NCI-H1694 treated with DMSO at 0.1 percent for 48 hours (cell line): ENCODE measurements around the gene NFE2L1.
"Not testable (repeated sequence)": the region's sequence is repeated elsewhere in the genome, so short reads cannot be mapped to it uniquely, and the experiment has no call there.

Experiments
- DNase-seq: peaks from one replicate; lab custom pipeline; 2025; lab: John Stamatoyannopoulos, UW

NFE2L1 gene

GRCh38 chr17:48047741-48048383, at the start of gene NFE2L1:
TSS of gene NFE2L1 (plus strand) at chr17:48048359. CDS start at chr17:48051119, 2,760 bp downstream.
- DNase-seq, result peak; percentile 99

DNA sequence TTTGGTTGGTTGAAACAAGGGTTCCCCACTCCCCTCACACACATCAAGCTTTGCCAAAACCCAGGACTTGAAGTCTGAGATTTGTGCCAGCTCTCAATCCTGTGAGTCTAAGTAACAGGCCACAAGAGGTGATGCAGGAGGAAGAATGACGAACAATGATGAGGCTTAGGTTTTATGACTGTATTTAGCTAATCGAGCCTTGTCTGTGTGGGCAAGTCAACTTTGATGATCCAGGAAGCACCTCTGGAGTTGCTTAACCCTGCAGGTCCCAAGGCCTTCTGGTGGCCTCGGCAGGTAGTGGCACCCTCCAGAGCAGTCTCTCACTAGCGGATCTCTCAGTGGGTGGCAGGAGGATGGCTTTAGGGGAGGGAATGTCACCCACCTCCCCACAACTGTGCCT, 48.6 kb upstream of the NFE2L1 start:
- no peak for DNase-seq

DNA sequence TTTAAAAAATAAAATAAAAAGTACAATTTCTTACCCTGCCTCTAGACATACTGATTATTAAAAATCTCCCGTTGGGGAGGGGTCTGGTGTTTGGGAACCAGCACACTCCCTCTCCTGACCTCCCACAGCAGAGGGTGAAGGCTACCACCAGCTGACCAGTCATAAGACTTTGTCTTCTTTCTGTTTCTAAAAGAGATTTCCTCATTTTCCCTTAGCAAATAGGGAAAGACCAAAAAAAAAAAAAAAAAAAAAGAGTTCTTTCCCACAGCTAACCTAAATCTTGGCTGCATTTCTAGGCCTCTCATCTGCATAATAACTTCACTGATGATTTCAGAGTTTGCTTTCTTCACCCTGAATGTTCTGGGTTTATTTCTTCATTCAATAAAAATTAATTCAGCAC, 47.0 kb upstream of the NFE2L1 start:
- DNase-seq, result no peak

DNA sequence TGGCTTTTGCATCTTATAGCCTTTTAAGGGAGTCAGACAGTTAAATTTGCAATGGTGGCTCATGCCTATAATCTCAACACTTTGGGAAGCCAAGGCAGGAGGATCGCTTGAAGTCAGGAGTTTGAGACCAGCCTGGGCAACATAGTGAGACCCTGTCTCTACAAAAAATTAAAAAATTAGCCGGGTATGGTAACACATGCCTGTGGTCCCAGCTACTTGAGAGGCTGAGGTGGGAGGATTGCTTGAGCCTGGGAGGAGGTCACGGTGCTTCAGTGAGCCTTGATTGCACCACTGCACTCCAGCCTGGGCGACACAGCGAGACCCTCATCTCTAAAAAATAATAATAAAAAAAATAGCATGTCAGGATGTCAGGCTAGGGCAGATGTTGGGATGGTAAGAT, 46.5 kb upstream of the NFE2L1 start:
- not testable (repeated sequence) for DNase-seq

DNA sequence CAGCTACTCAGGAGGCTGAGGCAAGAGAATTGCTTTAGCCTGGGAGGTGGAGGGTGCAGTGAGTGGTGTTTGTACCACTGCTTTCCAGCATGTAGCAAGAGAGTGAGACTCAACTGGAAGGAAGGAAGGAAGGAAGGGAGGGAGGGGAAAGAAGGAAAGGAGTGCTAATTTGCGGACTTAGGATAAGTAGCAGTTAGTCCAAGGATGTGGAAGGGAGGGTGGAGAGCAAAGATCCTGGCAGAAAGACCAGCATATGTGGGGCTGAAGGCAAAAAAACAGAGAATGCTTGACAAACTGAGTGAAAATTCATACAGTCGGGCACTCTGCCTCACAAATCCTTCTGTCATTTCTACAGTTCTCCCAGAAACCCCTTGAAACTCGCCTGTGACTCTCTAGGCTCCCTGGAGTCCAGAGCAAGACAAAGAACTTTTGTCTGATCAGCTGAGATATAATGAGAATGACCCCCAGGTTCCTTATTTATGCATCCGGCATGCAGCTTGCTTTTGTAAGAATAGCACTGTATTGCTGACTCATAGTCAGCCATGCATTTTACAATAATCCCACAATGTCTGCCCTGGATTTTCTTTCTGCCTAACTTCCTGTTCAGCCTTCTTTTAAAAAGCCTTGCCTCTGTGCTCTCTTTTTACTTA, 45.8 kb upstream of the NFE2L1 start:
- DNase-seq, result peak; percentile 76

GRCh38 chr17:48002916-48003416, 45.2 kb upstream of the NFE2L1 start:
- DNase-seq, result peak; percentile 97

GRCh38 chr17:48003417-48004151, 44.6 kb upstream of the NFE2L1 start:
- DNase-seq, result peak; percentile 99

DNA sequence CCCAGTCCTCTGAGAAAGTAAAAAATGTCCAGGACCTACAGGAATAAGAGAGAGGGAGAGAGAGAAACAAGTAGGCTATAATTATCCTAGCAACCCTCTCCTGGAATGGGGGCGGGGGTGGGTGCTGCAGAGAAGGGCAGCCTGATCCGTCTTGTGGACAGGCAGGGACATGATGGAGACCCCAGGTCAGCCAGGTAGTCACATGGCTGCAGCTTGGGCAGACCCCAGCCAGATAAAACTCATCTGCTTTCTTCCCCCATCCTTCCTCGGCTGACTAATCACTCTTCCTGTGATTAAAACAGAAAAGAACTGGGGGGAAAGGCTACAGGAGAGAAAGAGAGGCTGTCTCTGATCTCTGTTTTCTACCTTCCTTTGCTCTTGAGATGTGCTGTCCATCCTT, 43.2 kb upstream of the NFE2L1 start:
- no peak for DNase-seq

GRCh38 chr17:48006936-48007709, 41.0 kb upstream of the NFE2L1 start:
- DNase-seq, result no peak

- DNase-seq, result no peak
Observed at GRCh38 chr17:48010193-48010592, 38.0 kb upstream of the NFE2L1 start.

DNA sequence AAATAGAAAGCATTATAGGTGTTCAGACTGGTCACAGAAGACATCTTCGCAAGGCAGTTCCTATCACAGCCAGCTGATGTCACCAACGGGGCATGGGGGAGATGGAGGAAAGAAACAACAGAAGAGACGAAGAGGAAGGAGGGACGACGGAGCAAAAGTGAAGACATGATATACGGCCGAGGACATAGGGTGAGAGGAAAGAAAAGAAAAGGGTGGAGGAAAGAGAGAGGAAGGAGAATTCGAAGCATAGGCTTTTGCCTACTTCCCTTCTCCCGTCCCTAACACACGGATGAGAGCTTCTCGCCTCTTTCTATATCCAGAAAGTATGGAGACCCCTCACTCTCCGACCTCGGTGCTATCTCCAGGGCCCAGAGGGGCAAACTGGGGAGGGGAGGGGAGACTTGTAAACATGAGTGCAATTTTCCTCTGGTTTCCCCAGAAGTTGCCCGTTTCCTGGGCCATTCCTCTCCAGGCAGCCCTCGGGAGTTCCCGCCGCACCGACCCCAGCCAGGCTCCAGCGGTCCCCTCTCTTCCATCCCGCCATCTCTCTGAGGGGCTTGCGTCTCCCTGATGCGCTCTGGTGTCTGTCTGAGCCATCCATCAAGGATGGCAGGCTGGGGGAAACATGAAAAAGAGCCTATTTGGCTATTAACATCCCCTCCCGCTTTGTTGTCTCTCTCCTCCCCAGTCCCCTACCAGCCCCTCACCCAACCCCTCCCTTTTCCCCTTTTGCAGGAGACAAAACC, 36.6 kb upstream of the NFE2L1 start:
- DNase-seq, result peak; percentile 88

- peak; percentile 95 for DNase-seq
Observed at GRCh38 chr17:48012151-48012520, 36.0 kb upstream of the NFE2L1 start.

DNA sequence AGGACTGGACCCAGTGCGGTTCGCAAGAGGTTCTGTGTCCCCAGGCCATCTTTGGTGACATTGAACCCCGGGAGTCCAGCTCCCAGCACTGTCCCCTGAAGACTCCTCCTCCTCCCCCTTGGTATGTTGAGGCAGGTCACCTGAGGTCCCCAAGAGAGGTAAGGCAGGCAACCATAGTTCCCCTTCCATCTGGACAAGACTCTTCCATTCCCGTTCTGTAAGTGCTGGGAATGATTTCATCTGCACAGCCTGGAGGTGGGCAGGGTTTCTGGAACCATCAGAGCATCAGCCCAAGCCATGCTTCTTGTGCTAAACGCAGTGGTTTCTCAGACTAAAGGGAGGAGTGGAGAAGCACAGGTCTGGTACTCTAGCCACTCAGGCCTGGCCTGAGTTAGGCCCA, 35.5 kb upstream of the NFE2L1 start:
- peak; percentile 66 for DNase-seq

DNA sequence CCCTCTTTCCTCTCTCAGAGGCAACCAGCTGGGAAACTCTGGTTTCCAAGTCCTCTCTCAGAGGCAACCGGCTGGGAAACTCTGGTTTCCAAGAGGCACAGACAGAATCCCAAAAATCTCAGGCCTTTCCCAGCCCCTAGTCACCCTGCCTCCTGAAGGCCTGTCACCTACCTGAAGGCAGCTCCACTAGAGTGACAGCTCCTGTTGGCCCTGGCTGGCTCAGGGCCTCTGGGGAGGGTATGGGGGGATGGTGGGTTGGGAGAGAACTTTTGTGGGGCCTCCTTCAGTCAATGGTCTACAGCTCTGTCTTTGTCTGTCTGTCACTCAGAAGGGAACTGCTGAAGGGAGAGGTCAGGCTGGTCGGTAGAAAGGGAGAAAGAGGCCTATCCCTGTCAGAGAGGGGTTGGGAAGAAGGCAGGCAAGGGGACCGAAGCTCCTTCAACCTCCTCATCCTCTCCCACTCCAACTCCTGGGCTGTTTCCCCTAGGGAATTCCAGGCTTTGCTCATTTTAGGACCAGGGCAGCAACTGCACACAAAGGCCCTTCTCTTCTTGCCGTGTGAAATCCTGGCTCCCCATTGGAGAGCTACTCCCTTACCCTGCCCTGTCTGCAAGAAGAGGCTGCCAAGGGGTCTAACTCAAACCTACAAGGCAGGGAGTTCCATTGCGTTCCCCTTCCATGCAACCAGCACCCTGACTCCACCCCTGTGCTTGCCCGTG, 34.1 kb upstream of the NFE2L1 start:
- no peak for DNase-seq

GRCh38 chr17:48014595-48015111, 33.5 kb upstream of the NFE2L1 start:
- DNase-seq, result peak; percentile 91

DNA sequence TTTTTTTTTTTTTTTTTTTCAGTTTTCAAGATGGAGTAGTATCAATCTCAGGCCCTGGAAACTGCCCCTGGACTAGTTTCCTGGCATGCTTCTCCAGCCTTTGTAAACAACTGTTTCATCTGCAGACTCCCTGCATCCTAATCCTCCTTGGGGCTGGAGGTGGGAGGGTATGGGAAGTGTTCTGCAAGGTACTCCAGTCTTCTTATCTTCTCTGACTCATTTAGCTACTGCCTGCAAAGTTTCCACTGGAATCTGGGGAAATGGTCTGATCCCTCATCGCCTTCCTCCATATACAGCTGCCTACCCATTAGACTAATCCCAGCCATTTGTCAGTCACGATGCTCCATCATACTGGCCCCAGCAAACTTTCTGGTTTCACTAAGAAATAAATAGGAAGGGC, 32.0 kb upstream of the NFE2L1 start:
- DNase-seq, result no peak

DNA sequence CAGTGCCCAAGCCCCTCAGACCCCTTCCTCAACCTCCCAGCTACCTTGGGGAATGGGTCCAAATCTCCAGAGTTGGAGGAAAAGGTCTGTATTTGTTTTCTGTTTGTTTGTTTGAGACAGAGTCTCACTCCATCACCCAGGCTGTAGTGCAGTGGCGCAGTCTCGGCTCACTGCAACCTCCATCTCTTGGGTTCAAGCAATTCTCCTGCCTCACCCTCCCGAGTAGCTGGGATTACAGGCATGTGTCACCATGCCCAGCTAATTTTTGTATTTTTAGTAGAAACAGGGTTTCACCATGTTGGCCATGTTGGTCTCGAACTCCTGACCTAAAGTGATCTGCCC, 30.4 kb upstream of the NFE2L1 start:
- DNase-seq, result not testable (repeated sequence)

GRCh38 chr17:48021934-48022333, 26.2 kb upstream of the NFE2L1 start:
- DNase-seq, result no peak

DNA sequence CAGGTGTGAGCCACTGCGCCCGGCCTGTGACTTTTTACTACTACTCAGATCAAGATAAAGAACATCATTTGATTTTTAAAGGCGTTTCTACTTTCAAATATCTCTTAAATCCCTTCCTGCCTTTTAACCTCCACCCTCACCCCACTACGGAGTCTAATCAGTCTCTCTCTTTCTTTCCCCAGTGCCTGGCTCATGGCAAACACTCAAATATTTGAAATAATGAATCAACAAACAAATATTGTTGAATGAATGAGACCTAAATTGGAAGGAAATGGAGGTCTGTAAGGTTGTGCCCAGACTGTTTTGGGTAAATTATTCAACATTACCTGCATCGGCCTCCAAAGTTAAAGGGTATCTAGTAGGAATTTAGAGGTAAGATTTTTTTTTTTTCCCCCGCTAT, 25.3 kb upstream of the NFE2L1 start:
- no peak for DNase-seq

DNA sequence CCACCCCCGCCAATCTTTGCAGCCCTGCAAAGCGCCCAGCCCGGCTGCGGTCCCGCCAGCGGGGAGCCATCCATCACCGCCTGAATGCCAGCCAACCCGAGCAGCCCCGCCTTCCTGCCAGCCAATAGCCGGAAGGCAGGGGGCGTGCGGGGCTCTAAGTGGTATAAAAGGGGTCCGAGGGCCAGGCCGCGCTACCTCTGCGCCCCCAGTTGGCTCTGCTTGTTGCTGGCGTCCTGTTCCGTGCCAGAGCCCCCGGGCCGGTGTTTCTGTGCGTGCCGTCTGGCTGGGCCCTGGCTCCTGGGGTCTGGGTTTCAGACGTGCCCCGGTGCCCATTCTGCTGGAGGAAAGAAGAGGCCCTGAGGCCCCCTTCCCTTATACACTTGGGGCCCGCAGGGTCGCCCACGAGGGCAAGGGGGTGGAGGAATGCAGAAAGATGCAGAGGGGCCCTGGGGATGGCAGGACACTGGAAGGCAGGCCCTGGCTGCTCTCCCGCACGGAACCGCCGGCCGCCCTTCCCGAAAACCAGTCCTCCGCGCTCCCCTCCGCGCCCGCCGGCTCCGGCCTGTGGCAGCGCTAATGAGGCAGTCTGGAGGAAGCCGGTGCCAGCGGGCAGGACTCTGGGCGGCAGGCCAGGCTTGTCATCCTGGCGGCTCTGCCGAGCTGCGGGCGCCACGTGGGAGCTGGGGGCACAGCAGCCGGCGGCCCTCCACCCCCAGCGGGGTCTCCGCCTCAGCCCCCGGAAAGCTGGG, 24.6 kb upstream of the NFE2L1 start:
- DNase-seq, result peak; percentile 84
